Measurements from ENCODE around the gene FOXO3.
A peak's percentile ranks its signal among the peaks of the same experiment; 100 is the strongest.
"Not testable (repeated sequence)": the region's sequence is repeated elsewhere in the genome, so short reads cannot be mapped to it uniquely, and the experiment has no call there.

FOXO3 gene

DNA sequence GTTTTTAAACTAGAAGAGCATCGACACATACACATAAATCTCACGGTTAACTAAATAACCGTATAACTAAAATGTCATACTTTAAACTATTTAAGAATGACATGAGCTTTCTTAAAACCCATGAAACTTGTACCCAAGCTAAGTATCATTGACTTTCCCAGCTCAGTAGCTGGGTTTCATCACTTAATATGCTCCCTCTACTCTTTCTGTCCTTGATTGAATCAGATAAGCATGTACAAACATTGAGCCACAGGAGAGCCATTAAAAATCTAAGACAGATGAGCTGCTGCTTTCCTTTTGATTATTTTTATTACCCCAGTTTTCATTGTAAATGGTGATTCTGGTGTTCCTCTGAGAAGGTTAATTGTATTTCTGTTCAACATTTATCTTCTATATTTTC is 115.8 kb downstream of the FOXO3 start:
- TF ChIP-seq, protein P1, sequence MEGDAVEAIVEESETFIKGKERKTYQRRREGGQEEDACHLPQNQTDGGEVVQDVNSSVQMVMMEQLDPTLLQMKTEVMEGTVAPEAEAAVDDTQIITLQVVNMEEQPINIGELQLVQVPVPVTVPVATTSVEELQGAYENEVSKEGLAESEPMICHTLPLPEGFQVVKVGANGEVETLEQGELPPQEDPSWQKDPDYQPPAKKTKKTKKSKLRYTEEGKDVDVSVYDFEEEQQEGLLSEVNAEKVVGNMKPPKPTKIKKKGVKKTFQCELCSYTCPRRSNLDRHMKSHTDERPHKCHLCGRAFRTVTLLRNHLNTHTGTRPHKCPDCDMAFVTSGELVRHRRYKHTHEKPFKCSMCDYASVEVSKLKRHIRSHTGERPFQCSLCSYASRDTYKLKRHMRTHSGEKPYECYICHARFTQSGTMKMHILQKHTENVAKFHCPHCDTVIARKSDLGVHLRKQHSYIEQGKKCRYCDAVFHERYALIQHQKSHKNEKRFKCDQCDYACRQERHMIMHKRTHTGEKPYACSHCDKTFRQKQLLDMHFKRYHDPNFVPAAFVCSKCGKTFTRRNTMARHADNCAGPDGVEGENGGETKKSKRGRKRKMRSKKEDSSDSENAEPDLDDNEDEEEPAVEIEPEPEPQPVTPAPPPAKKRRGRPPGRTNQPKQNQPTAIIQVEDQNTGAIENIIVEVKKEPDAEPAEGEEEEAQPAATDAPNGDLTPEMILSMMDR (IDR thresholded peaks at IDR 0.05; ENCODE audit: control insufficient read depth, insufficient read depth, low read depth, low read length, missing control alignments): no peak
- DNase-seq (ENCODE audit: low read depth): no peak
- H3K4me3 ChIP-seq (ENCODE audit: control insufficient read depth, low read depth, low read length): no peak overlapping the region

DNA sequence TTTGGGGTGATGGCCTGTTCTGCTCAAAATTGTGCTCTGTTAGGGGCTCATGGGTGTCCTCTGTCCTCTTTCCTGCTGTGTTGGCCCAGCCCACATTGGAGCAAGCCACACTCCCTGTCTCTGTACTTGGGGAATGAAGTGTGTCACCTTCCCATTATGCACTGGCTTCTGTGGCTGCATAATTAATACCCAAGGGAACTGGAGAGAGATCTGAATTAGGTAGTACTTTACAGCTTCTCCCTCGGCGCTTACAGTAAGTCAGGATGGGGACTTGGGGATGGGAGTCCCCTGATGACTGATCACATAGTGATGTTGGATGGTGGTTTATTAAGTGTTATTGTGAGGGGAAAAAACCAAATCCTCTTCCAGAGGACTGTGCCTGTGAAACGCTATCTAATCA is 116.6 kb downstream of the FOXO3 start:
- no peak for DNase-seq (ENCODE audit: low read depth)
- H3K4me3 ChIP-seq (ENCODE audit: control insufficient read depth, low read depth, low read length): no peak overlapping the region
- TF ChIP-seq, protein P1 (IDR thresholded peaks at IDR 0.05; ENCODE audit: control insufficient read depth, insufficient read depth, low read depth, low read length, missing control alignments): no peak

DNA sequence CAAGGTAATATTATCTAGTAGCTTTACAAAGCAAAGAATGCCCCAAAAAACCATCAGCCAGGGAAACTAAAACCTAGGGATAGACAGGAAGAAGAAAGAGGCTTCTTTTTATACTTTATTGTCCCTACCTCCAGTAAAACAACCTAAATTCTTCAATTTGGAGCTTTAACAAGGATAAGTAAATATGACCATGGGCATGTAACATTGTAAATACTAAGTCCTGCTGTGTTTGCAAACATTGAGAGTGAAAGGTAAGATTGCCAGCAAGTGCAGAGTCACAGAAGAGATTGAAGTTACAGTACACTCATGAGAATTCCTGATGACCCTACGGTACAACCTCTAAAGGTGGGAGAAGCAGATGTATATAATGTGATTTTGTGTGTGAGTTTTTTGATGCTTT is 117.2 kb downstream of the FOXO3 start:
- no peak overlapping the region for H3K4me3 ChIP-seq (ENCODE audit: control insufficient read depth, low read depth, low read length)
- TF ChIP-seq, protein P1 (IDR thresholded peaks at IDR 0.05; ENCODE audit: control insufficient read depth, insufficient read depth, low read depth, low read length, missing control alignments): no peak
- no peak for DNase-seq (ENCODE audit: low read depth)

DNA sequence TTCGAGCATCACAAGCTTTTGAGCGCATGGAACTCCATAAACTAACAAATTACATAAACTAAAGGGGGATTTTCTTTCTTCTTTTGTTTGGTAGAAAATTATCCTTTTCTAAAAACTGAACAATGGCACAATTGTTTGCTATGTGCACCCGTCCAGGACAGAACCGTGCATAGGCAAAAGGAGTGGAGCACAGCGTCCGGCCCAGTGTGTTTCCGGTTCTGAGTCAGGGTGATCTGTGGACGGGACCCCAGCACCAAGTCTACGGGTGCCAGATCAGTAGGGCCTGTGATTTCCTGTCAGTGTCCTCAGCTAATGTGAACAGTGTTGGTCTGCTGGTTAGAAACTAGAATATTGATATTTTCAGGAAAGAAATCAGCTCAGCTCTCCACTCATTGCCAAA is 119.6 kb downstream of the FOXO3 start:
- H3K4me3 ChIP-seq (ENCODE audit: control insufficient read depth, low read depth, low read length): not testable (repeated sequence)

DNA sequence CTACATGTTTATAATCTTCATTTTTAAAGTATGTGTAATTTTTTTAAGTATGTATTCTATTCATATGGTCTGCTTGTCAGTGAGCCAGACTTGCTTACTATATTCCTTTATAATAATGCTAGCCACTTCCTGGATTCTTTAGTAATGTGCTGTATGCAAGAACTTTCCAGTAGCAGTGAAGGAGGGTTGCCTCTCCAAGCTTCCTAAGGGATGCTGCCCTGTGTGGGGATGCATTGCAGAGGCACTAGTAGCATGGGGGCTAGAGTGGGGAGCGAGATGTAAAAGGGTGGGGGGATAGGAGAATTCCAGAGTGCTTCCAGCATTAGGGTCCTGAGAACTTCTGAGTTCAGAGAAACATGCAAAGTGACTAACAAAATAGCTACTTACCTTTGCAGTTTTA is 121.0 kb downstream of the FOXO3 start:
- not testable (repeated sequence) for H3K4me3 ChIP-seq (ENCODE audit: control insufficient read depth, low read depth, low read length); DNase-seq (ENCODE audit: low read depth)

More for the DNA sequence above, 119.6 kb downstream of the FOXO3 start:
- not testable (repeated sequence) for DNase-seq (ENCODE audit: low read depth)

DNA sequence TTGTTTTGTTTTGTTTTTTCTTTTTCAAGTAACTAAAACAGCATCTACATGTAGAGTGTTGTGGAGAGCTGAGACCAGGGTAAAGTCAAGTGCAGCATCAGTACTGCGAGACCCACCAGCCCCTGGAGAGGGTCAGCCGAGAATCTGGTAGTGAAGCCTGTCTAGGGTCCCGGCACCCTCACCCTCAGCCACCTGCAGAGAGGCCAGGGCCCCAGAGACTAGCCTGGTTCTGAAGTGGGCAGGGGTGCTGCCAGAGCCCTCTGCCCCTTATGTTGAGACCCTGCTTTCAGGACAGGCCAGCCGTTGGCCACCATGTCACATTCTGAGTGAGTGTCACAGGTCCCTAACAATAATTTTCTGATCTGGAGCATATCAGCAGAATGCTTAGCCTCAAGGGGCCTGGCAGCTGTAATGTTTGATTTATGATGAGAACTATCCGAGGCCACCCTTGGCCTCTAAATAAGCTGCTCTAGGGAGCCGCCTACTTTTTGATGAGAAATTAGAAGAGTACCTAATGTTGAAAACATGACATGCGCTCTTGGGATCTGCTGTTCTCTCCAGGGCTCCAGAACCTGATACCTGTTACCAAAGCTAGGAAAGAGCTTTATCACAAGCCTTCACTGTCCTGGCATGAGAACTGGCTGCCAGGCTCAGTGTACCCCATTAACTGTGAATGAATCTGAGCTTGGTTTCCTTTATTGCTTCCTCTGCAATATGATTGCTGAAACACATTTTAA is 121.8 kb downstream of the FOXO3 start:
- not testable (repeated sequence) for H3K4me3 ChIP-seq (ENCODE audit: control insufficient read depth, low read depth, low read length); DNase-seq (ENCODE audit: low read depth)

DNA sequence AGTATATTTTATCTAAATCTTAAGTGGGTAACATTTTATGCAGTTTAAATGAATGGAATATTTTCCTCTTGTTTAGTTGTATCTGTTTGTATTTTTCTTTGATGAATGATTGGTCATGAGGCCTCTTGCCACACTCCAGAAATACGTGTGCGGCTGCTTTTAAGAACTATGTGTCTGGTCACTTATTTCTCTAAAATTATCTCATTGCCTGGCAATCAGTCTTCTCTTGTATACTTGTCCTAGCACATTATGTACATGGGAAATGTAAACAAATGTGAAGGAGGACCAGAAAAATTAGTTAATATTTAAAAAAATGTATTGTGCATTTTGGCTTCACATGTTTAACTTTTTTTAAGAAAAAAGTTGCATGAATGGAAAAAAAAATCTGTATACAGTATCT is 123.3 kb downstream of the FOXO3 start:
- H3K4me3 ChIP-seq (ENCODE audit: control insufficient read depth, low read depth, low read length); DNase-seq (ENCODE audit: low read depth): not testable (repeated sequence)

DNA sequence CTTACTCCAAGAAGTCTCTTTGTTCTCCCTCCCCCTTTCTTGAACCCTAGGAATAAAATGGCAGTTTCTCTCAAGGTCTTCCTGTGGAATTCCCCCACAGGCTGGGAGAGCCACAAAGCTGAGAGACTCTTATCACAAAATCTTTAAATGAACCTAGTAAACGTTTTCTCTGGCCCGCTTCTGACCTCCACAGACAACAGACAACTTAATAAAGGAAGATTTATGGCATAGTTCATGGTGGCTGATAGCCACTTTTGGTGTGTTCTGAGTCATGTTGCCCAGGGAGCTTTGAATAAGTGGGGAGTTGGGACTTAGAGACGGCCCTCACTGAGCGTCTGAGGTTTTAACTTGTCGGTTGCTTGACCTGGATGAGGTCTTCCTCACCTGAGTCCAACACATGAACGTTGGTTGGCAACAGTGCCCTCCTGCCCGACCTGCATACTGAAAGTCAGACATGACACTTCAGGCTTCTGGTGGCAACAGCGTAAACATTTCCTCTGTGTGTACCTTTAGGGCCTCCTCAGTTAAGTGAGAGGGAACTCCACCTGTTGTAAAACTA is 124.1 kb downstream of the FOXO3 start:
- peak; percentile 4 for DNase-seq (ENCODE audit: low read depth)
- H3K4me3 ChIP-seq (ENCODE audit: control insufficient read depth, low read depth, low read length): no peak overlapping the region
- TF ChIP-seq, protein P1 (IDR thresholded peaks at IDR 0.05; ENCODE audit: control insufficient read depth, insufficient read depth, low read depth, low read length, missing control alignments): no peak

DNA sequence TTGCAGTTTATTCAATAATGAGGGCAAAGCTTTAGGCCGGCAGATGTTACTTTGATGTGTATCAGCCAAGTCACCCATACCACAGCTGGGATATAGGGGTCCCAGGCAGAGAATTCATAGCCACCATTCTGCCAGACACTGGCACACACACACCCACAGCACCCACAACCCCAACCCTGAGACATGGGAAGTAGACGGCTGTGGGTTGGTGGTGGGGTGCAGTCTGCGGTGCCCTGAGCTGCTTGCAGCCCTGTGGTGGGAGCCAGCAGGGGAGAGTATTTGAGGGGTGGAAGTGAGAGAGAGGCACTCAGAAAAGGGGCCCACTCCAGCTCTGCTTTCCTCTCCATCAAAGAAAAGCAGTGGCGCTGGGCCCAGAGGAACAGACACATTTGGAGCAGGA is 125.3 kb downstream of the FOXO3 start:
- TF ChIP-seq, protein P1 (IDR thresholded peaks at IDR 0.05; ENCODE audit: control insufficient read depth, insufficient read depth, low read depth, low read length, missing control alignments): no peak
- H3K4me3 ChIP-seq (ENCODE audit: control insufficient read depth, low read depth, low read length): no peak overlapping the region
- no peak for DNase-seq (ENCODE audit: low read depth)

Measured in AG09309 (cell line).